Measurements from ENCODE around the gene LBX2.
A peak's percentile ranks its signal among the peaks of the same experiment; 100 is the strongest.
"Not testable (repeated sequence)": the region's sequence is repeated elsewhere in the genome, so short reads cannot be mapped to it uniquely, and the experiment has no call there.

Gene LBX2

GRCh38 chr2:74482801-74483674, 16.4 kb downstream of the LBX2 start, which contains the start of the genes CCDC142 and TTC31:
TSS of gene CCDC142 (minus strand) at chr2:74482998. CDS start at chr2:74482837, 161 bp downstream.
TSS of gene TTC31 (plus strand) at chr2:74483081. CDS start at chr2:74483096, 15 bp downstream.
- peak; percentile 87 for DNase-seq (ENCODE audit: low read depth, low spot score)

- DNase-seq (ENCODE audit: low read depth, low spot score) = peak; percentile 16
These were observed 17.2 kb downstream of the LBX2 start for GRCh38 chr2:74481961-74482800.

GRCh38 chr2:74481431-74481830, 18.0 kb downstream of the LBX2 start:
- DNase-seq (ENCODE audit: low read depth, low spot score) = no peak

DNA sequence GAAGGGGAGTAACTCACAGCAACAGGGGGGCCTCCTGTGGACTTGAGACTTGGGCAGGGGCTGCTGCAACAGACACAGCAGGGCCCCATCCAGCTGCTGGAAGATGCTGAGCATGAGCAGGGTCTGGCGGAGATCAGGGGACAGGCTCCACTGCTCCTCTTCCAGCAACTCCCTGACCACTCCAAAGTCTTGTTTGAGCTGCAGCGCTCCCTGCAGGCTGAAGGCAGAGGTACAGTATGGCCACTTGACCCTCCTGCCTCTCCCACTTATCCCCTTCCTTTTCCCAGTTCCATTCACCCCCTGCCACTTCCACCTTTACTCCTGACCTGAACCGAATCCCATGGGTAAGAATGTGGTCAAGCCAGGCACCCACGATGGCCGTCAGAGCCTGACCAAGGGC, 24.5 kb downstream of the LBX2 start:
- DNase-seq (ENCODE audit: low read depth, low spot score) = no peak

GRCh38 chr2:74474481-74474880, 24.9 kb downstream of the LBX2 start:
- DNase-seq (ENCODE audit: low read depth, low spot score) = no peak

DNA sequence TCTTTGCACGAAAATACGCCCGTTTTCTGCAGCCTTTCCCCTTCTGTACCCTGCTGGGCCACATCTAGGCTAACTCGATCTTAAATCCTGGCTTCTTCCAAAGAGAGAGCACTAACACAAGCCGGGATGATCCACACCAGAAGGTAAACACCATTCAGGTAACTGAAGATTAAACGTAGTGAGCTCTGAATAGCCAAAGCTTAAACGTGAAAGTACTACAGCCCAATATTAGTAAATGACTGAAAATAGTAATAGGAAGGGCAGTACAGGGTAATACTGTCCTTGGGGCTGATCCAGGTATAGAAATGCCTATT, 26.5 kb downstream of the LBX2 start:
- no peak for DNase-seq (ENCODE audit: low read depth, low spot score)

DNA sequence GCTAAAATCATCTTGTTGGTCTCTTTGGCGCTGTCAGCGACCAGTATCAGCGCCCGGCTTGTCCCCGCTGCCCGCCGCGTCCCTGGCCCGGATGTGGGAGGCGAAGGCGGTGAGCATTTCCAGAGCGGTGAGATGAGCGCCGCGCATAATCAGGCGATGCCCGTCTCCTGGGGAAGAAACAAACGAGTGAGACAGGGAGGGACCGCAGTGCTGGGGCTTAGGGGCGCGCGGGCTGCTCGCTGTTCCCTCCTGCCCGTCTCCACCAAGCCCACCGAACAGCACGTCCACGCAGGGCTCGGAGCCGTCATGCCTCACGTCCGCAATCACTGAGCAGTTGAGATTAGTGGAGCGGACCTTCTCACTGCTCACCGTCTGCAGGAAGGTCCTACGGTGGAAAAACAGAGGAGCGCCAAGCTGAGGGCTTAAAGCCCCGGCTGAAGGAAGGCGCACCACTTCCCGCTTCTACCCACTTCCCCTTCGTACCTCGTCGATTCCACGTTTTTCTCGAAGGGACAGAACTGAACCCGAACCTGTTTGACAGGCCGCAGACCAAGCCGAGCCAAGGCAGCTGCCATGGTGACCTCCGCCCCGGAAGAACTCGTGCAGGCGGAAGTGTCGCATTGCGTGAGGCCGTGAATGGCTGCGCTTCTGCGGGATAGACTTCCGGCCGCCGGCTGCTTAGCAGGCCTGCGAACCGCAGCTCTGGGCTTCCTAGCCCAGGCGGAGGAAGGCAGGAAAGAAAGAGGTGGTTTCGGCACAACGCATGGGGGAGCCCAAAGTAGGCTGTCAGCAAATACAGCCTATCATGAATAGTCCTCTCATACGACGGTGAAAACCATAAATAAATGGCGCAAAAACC, 27.1 kb downstream of the LBX2 start, which contains the start of gene MRPL53:
Gene MRPL53 (minus strand): TSS at position 595 of the 859 bp plus-strand sequence. CDS start 20 bp downstream, at position 575.
- DNase-seq (ENCODE audit: low read depth, low spot score) = peak; percentile 93

DNA sequence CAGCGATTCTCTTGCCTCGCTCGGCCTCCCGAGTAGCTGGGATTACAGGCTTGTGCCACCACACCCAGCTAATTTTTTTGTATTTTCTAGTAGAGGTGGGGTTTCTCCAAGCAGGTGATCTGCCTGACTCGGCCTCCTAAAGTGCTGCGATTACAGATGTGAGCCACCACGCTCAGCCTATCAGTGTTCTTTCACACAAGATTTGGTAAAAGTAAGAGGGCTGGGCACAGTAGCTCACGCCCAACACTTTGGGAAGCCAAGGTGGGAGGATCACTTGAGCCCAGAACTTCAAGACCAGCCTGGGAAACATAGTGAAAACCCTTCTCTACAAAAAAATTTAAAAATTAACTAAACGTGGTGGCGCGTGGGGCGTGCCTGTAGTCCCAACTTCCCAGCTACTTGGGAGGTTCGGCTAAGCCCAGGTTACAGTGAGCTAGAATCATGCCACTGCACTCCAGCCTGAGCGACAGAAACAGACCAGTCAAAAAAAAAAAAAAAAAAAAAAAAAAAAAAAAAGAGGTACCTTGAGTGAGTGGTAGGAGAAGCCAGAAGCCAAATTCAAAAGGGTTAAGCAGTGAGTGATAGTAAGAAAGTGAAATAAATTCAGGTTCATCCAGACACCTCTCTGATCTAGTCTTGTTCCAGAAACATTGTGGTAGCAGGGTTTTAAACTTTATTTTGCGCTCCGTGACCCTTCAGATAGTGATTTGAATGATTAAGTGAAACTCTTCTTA, 27.9 kb downstream of the LBX2 start:
- DNase-seq (ENCODE audit: low read depth, low spot score) = no peak

DNA sequence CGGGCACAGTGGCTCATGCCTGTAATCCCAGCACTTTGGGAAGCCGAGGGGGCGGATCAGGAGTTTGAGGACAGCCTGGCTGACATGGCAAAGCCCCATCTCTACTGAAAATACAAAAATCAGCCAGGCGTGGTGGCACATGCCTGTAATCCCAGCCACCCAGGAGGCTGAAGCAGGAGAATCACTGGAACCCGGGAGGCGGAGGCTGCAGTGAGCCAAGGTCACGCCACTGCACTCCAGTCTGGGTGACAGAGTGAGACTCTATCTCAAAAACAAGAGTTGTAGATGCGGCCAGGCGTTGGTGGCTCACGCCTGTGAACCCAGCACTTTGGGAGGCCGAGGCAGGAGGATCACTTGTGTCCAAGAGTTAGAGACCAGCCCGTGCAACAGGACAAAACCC, 28.7 kb downstream of the LBX2 start:
- DNase-seq (ENCODE audit: low read depth, low spot score) = not testable (repeated sequence)

GRCh38 chr2:74464406-74464805, 35.0 kb downstream of the LBX2 start:
- no peak for DNase-seq (ENCODE audit: low read depth, low spot score)

DNA sequence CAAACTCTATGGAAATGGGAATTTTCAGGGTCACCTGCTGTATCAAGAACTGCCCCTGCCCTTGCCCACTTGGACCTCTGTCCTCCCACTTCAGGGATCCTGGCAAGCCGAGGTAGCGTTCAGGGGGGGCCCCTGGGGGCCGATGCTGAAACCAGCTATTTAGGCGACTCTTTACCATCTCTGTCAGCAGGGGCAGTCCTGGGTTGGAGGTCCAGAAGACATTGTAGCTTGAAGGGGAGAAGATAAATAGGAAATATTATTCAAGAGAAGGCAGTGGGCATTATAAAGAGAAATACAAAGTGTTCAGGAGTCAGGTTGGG, 36.7 kb downstream of the LBX2 start:
- DNase-seq (ENCODE audit: low read depth, low spot score) = no peak

DNA sequence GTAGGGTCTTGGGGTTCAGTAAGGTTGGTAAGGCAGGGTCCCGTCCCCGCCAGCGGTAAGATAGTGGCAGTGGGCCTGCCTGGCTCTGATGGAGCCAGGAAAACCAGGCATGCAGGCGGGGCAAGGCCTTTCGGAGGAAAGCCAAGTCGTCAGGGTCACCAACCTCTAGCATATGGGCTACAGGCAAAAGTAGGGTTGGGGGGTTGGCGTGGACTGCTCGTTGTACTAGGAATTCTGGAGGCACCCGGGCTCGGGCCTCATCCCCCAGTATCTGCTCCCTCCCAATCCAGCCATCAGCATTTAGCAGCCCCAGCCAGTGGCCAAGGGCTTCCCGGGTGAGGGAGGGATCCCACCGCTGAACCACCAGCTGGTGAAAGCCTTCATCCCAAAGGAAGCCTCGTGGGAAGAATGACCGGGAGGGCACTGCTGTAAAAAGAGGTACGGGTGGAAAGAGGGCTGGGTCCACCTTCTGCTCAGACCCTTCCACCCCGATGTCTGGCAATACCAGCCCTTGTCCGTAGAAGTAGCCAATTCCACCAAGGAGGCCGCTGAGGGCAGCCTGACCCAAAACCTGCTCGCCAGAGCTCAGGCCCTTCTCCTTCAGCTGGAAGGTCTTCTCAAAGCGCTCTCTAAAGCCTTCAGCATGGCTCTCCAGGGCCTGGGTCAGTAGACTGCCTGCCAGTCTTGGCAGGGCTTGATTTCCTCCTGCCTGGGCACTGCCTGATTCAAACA, 37.2 kb downstream of the LBX2 start:
- no peak for DNase-seq (ENCODE audit: low read depth, low spot score)

GRCh38 chr2:74461187-74462053, 38.0 kb downstream of the LBX2 start:
- no peak for DNase-seq (ENCODE audit: low read depth, low spot score)

- DNase-seq (ENCODE audit: low read depth, low spot score) = not testable (repeated sequence)
These were observed 39.2 kb downstream of the LBX2 start for GRCh38 chr2:74460187-74460586.

DNA sequence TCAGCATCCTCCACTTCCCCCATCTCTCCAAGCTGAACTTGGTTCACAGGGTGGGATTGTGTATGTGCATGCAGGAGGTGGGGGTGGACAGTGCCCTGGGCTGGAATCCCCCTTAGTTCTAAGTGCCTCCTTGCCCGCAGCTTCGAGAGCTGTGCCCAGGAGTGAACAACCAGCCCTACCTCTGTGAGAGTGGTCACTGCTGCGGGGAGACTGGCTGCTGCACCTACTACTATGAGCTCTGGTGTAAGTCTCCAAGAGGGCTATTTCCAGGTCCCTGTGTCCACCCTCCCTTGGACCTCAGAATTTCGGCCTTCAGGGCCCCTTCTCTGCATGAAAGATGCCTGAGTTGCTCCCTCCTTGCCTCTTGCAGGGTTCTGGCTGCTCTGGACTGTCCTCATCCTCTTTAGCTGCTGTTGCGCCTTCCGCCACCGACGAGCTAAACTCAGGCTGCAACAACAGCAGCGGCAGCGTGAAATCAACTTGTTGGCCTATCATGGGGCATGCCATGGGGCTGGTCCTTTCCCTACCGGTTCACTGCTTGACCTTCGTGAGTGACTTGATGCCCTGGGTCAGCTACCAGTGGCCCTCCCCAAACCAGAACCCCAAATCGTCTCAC, 39.8 kb downstream of the LBX2 start:
- not testable (repeated sequence) for DNase-seq (ENCODE audit: low read depth, low spot score)

- DNase-seq (ENCODE audit: low read depth, low spot score) = no peak
These were observed 40.5 kb downstream of the LBX2 start for GRCh38 chr2:74458938-74459363.

- DNase-seq (ENCODE audit: low read depth, low spot score) = peak; percentile 99
These were observed 41.1 kb downstream of the LBX2 start, which contains the start of gene WBP1 for GRCh38 chr2:74458132-74458937. TSS of gene WBP1 (plus strand) at chr2:74458438. CDS start at chr2:74458603, 165 bp downstream.

All from activated CD4-positive, CD25-positive, alpha-beta regulatory T cell treated with anti-CD3 and anti-CD28 coated beads, Interleukin-2, amount 50 U/mL, for 16 hours (primary cell).